WTC11 (cell line): ENCODE results near the gene NUDCD2. TPM values are rescaled to one million over a fixed set of nuclear protein-coding genes. Genes with fewer than 3 reads are reported as not detected.

Experiments
- ATAC-seq: fragments of 200-7000 bp; cut with Tn5 transposase; 2 replicates; pipeline ENCODE4 v1.10.0; 2021; ENCODE audit warnings: mild to moderate bottlenecking, moderate library complexity
- CTCF ChIA-PET: fragments of 300-600 bp; sonication (Branson Sonifier 250); formaldehyde crosslinking; loops from one replicate; lab custom pipeline; 2021; ENCODE audit warnings: antibody characterized with exemption; lab: Charles Lee
- POLR2A ChIA-PET: fragments of 350-600 bp; sonication (Branson Sonifier 250); formaldehyde crosslinking; loops from one replicate; lab custom pipeline; 2021; ENCODE audit warnings: antibody characterized with exemption; lab: Charles Lee
- DNase-seq: peaks from one replicate; pipeline ENCODE4 v3.0.0; 2021; ENCODE audit warnings: low spot score
- H3K27ac Mint-ChIP-seq: 2 replicates; pipeline ENCODE4 v1.8.0; 2021; ENCODE audit warnings: mixed read lengths
- H3K27me3 Mint-ChIP-seq: 2 replicates; pipeline ENCODE4 v1.8.0; 2021; ENCODE audit warnings: low read depth, mild to moderate bottlenecking, moderate library complexity, mixed read lengths
- H3K36me3 Mint-ChIP-seq: 2 replicates; pipeline ENCODE4 v1.8.0; 2021; ENCODE audit warnings: mixed read lengths
- H3K4me1 Mint-ChIP-seq: 2 replicates; pipeline ENCODE4 v1.8.0; 2022; ENCODE audit warnings: mixed read lengths
- H3K4me3 Mint-ChIP-seq: 2 replicates; pipeline ENCODE4 v1.8.0; 2021; ENCODE audit warnings: mild to moderate bottlenecking, moderate library complexity, mixed read lengths
- H3K9me3 Mint-ChIP-seq: 2 replicates; pipeline ENCODE4 v1.8.0; 2021; ENCODE audit warnings: mixed read lengths
- CBFB ChIP-seq: sonication (generic); formaldehyde crosslinking; IDR thresholded peaks from 2 replicates; pipeline ENCODE4 v1.8.1; 2022; ENCODE audit warnings: mild to moderate bottlenecking, low read depth, missing genetic modification reagents
- FOXJ3 ChIP-seq: sonication (generic); formaldehyde crosslinking; IDR thresholded peaks from 2 replicates; pipeline ENCODE4 v1.9.0; 2021; ENCODE audit warnings: missing genetic modification reagents, mild to moderate bottlenecking, borderline replicate concordance
- FOXP1 ChIP-seq: sonication (generic); formaldehyde crosslinking; IDR thresholded peaks from 2 replicates; pipeline ENCODE4 v1.8.0; 2022; ENCODE audit warnings: missing genetic modification reagents, mild to moderate bottlenecking, moderate library complexity, borderline replicate concordance
- MYBL2 ChIP-seq: sonication (generic); formaldehyde crosslinking; IDR thresholded peaks from 2 replicates; pipeline ENCODE4 v1.8.1; 2023; ENCODE audit warnings: mild to moderate bottlenecking, moderate library complexity, missing genetic modification reagents
- NFATC4 ChIP-seq: fragments of 250-450 bp; sonication (Bioruptor Pico); IDR thresholded peaks from 2 replicates; pipeline ENCODE4 v1.9.0; 2021; ENCODE audit warnings: mild to moderate bottlenecking
- NFYB ChIP-seq: sonication (generic); formaldehyde crosslinking; conservative IDR thresholded peaks from 2 replicates; pipeline ENCODE4 v1.8.0; 2022; ENCODE audit warnings: low read depth, missing genetic modification reagents
- SMAD4 ChIP-seq: sonication (generic); formaldehyde crosslinking; IDR thresholded peaks from 2 replicates; pipeline ENCODE4 v1.8.0; 2022; ENCODE audit warnings: mild to moderate bottlenecking, missing genetic modification reagents
- TEAD1 ChIP-seq: sonication (generic); formaldehyde crosslinking; IDR thresholded peaks from 2 replicates; pipeline ENCODE4 v1.8.0; 2022; ENCODE audit warnings: mild to moderate bottlenecking, missing genetic modification reagents
- ZBTB21 ChIP-seq: sonication (generic); formaldehyde crosslinking; IDR thresholded peaks from 2 replicates; pipeline ENCODE4 v1.8.1; 2023; ENCODE audit warnings: mild to moderate bottlenecking, missing genetic modification reagents, borderline replicate concordance
- ZNF121 ChIP-seq: sonication (generic); formaldehyde crosslinking; IDR thresholded peaks from 2 replicates; pipeline ENCODE4 v1.8.0; 2023; ENCODE audit warnings: missing genetic modification reagents
- ZNF396 ChIP-seq: fragments of 250-450 bp; sonication (Bioruptor Pico); IDR thresholded peaks from 2 replicates; pipeline ENCODE4 v1.8.0; 2021; ENCODE audit warnings: mild to moderate bottlenecking, moderate library complexity, borderline replicate concordance
- ZNF416 ChIP-seq: fragments of 250-450 bp; sonication (Bioruptor Pico); IDR thresholded peaks from 2 replicates; pipeline ENCODE4 v1.9.0; 2021; ENCODE audit warnings: mild to moderate bottlenecking, inconsistent platforms
- total RNA-seq: library from RNA; stranded (reverse); gene quantifications from 3 replicates; pipeline ENCODE4 v1.2.3, GENCODE V29; 2021
- TF ChIP-seq, protein P1 (sequence below): fragments of 200-600 bp; IDR thresholded peaks from 2 replicates; pipeline ENCODE4 v1.8.0; 2022; ENCODE audit warnings: antibody characterized with exemption
- TF ChIP-seq, protein P2 (sequence below): sonication (generic); formaldehyde crosslinking; IDR thresholded peaks from 2 replicates; pipeline ENCODE4 v1.8.0; 2022; ENCODE audit warnings: mild to moderate bottlenecking, missing genetic modification reagents
- TF ChIP-seq, protein P3 (sequence below): sonication (generic); formaldehyde crosslinking; IDR thresholded peaks from 2 replicates; pipeline ENCODE4 v1.8.0; 2023; ENCODE audit warnings: missing genetic modification reagents, mild to moderate bottlenecking, borderline replicate concordance
- TF ChIP-seq, protein P4 (sequence below): fragments of 250-450 bp; sonication (Bioruptor Pico); IDR thresholded peaks from 2 replicates; pipeline ENCODE4 v1.9.0; 2021; ENCODE audit warnings: moderate library complexity, mild to moderate bottlenecking, inconsistent platforms, borderline replicate concordance
- TF ChIP-seq, protein P5 (sequence below): sonication (generic); formaldehyde crosslinking; IDR thresholded peaks from 2 replicates; pipeline ENCODE4 v1.8.1; 2023; ENCODE audit warnings: mild to moderate bottlenecking, moderate library complexity, missing genetic modification reagents

Gene NUDCD2
- total RNA-seq, 1 experiment from 2014 or later = 73.4 TPM

DNA sequence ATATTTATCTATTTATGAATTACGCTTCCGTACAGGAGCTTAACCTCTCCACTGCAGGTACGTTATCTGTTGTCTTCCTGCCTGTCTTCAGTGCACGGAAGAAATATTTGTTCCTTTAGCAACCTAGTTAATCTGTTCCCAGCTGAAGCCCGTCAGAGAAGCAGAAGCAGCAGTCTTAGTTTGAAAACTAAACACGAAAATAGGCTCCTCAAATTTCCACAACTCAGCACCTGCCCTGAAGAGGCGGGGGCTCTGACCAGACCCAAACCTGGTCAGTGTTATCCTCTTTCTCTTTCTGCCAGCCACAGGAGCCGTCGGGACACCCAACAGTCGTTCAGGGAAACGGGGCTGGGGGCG lies 462 bp downstream of the NUDCD2 start:
- ChIA-PET POLR2A (interaction anchor here (0.6 to 5.0 kb wide), 6 partner anchors 9 to 44 kb away, joined by 3 to 77 read pairs (median 5); partner anchors contain the start of genes CCNG1 and MAT2B), CTCF (interaction anchor here (1.8 to 2.1 kb wide), 3 partner anchors 22 to 51 kb away, joined by 5 to 11 read pairs (median 6); partner anchors contain the start of gene CCNG1)
- H3K9me3 Mint-ChIP-seq = no peaks in the 10 kb centered on the region
- H3K36me3 Mint-ChIP-seq = peaks cover 38% of the 10 kb centered on the region
- no peak for ATAC-seq
- peak overlapping the region; percentile 100 for H3K27ac Mint-ChIP-seq
- DNase-seq = no peak
- peaks cover 3% of the 10 kb centered on the region for H3K27me3 Mint-ChIP-seq
- no peak for TF ChIP-seq FOXP1 (CRISPR knock-in tag)
- no peak for TF ChIP-seq CBFB (CRISPR knock-in tag)
- no peak for TF ChIP-seq TEAD1
- no peak for TF ChIP-seq NFATC4 (CRISPR knock-in tag)
- TF ChIP-seq, protein P1, sequence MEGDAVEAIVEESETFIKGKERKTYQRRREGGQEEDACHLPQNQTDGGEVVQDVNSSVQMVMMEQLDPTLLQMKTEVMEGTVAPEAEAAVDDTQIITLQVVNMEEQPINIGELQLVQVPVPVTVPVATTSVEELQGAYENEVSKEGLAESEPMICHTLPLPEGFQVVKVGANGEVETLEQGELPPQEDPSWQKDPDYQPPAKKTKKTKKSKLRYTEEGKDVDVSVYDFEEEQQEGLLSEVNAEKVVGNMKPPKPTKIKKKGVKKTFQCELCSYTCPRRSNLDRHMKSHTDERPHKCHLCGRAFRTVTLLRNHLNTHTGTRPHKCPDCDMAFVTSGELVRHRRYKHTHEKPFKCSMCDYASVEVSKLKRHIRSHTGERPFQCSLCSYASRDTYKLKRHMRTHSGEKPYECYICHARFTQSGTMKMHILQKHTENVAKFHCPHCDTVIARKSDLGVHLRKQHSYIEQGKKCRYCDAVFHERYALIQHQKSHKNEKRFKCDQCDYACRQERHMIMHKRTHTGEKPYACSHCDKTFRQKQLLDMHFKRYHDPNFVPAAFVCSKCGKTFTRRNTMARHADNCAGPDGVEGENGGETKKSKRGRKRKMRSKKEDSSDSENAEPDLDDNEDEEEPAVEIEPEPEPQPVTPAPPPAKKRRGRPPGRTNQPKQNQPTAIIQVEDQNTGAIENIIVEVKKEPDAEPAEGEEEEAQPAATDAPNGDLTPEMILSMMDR = no peak
- no peak for TF ChIP-seq ZBTB21 (CRISPR knock-in tag)
- TF ChIP-seq, protein P2, sequence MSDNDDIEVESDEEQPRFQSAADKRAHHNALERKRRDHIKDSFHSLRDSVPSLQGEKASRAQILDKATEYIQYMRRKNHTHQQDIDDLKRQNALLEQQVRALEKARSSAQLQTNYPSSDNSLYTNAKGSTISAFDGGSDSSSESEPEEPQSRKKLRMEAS (CRISPR knock-in tag) = no peak
- TF ChIP-seq ZNF396 (CRISPR knock-in tag) = no peak
- TF ChIP-seq ZNF121 = no peak
- TF ChIP-seq, protein P3, sequence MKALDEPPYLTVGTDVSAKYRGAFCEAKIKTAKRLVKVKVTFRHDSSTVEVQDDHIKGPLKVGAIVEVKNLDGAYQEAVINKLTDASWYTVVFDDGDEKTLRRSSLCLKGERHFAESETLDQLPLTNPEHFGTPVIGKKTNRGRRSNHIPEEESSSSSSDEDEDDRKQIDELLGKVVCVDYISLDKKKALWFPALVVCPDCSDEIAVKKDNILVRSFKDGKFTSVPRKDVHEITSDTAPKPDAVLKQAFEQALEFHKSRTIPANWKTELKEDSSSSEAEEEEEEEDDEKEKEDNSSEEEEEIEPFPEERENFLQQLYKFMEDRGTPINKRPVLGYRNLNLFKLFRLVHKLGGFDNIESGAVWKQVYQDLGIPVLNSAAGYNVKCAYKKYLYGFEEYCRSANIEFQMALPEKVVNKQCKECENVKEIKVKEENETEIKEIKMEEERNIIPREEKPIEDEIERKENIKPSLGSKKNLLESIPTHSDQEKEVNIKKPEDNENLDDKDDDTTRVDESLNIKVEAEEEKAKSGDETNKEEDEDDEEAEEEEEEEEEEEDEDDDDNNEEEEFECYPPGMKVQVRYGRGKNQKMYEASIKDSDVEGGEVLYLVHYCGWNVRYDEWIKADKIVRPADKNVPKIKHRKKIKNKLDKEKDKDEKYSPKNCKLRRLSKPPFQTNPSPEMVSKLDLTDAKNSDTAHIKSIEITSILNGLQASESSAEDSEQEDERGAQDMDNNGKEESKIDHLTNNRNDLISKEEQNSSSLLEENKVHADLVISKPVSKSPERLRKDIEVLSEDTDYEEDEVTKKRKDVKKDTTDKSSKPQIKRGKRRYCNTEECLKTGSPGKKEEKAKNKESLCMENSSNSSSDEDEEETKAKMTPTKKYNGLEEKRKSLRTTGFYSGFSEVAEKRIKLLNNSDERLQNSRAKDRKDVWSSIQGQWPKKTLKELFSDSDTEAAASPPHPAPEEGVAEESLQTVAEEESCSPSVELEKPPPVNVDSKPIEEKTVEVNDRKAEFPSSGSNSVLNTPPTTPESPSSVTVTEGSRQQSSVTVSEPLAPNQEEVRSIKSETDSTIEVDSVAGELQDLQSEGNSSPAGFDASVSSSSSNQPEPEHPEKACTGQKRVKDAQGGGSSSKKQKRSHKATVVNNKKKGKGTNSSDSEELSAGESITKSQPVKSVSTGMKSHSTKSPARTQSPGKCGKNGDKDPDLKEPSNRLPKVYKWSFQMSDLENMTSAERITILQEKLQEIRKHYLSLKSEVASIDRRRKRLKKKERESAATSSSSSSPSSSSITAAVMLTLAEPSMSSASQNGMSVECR = no peak
- no peak for TF ChIP-seq SMAD4 (CRISPR knock-in tag)
- TF ChIP-seq, protein P4, sequence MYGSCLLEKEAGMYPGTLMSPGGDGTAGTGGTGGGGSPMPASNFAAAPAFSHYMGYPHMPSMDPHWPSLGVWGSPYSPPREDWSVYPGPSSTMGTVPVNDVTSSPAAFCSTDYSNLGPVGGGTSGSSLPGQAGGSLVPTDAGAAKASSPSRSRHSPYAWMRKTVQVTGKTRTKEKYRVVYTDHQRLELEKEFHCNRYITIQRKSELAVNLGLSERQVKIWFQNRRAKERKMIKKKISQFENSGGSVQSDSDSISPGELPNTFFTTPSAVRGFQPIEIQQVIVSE (CRISPR knock-in tag) = no peak
- TF ChIP-seq, protein P5, sequence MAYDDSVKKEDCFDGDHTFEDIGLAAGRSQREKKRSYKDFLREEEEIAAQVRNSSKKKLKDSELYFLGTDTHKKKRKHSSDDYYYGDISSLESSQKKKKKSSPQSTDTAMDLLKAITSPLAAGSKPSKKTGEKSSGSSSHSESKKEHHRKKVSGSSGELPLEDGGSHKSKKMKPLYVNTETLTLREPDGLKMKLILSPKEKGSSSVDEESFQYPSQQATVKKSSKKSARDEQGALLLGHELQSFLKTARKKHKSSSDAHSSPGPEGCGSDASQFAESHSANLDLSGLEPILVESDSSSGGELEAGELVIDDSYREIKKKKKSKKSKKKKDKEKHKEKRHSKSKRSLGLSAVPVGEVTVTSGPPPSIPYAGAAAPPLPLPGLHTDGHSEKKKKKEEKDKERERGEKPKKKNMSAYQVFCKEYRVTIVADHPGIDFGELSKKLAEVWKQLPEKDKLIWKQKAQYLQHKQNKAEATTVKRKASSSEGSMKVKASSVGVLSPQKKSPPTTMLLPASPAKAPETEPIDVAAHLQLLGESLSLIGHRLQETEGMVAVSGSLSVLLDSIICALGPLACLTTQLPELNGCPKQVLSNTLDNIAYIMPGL (CRISPR knock-in tag) = no peak
- no peak for TF ChIP-seq FOXJ3 (CRISPR knock-in tag)
- no peak for TF ChIP-seq ZNF416
- no peak for TF ChIP-seq NFYB (CRISPR knock-in tag)
- no peak for TF ChIP-seq MYBL2 (CRISPR knock-in tag)
- peaks cover 30% of the 10 kb centered on the region for H3K4me1 Mint-ChIP-seq
- peak overlapping the region; percentile 97 for H3K4me3 Mint-ChIP-seq
